GM23338 (cell line): ENCODE data around the gene HMGXB3.

Experiments used
- CTCF ChIP-seq, 2 experiments: fragments of 200-600 bp in 1 of 2; sonication (generic) in 1 of 2; conservative IDR thresholded peaks; 2 replicates each; pipeline versions ENCODE4 v1.5.1 to v1.6.1; 2016 to 2017; ENCODE audit warnings: antibody characterized with exemption in 2 of 2, low read depth in 2 of 2, mild to moderate bottlenecking in 2 of 2, moderate library complexity in 1 of 2
- ETS1 ChIP-seq: IDR thresholded peaks from 2 replicates; pipeline ENCODE4 v1.6.1; 2016; ENCODE audit warnings: antibody characterized with exemption
- EZH2 ChIP-seq: fragments of 200-600 bp; sonication (generic); IDR thresholded peaks from one replicate; pipeline ENCODE4 v1.8.0; 2017; ENCODE audit warnings: antibody characterized with exemption, mild to moderate bottlenecking, low read depth; ENCODE audit not compliant: unreplicated experiment
- EZH2phosphoT487 ChIP-seq: fragments of 200-600 bp; sonication (generic); IDR thresholded peaks from one replicate; pipeline ENCODE4 v1.8.1; 2018; ENCODE audit warnings: antibody characterized with exemption; ENCODE audit not compliant: unreplicated experiment
- POLR2AphosphoS5 ChIP-seq: IDR thresholded peaks from 2 replicates; pipeline ENCODE4 v1.6.1; 2016; ENCODE audit warnings: antibody characterized with exemption, low read depth
- REST ChIP-seq: IDR thresholded peaks from one replicate; pipeline ENCODE4 v1.6.1; 2018; ENCODE audit warnings: antibody characterized with exemption; ENCODE audit not compliant: unreplicated experiment
- STAT1 ChIP-seq: IDR thresholded peaks from one replicate; pipeline ENCODE4 v1.6.1; 2016; ENCODE audit warnings: antibody characterized with exemption; ENCODE audit not compliant: unreplicated experiment
- ZNF462 ChIP-seq: fragments of 250-450 bp; sonication (Bioruptor Pico); IDR thresholded peaks from 2 replicates; pipeline ENCODE4 v1.5.0; 2020; ENCODE audit warnings: mild to moderate bottlenecking, moderate library complexity

- TF ChIP-seq CTCF (conservative IDR thresholded peaks at IDR 0.05; ENCODE audit: low read depth in 2 of 2) (no peak), EZH2 (no peak), EZH2phosphoT487 (no peak), REST (no peak), ETS1 (no peak), STAT1 (no peak), POLR2AphosphoS5 (no peak), ZNF462 (CRISPR knock-in tag) (no peak)
Measured at GRCh38 chr5:149962601-149963300, 37.8 kb upstream of the HMGXB3 start.
